K562 (cell line): ENCODE results near the gene CRLF1. TPM values are rescaled to one million over a fixed set of nuclear protein-coding genes. Genes with fewer than 3 reads are reported as not detected.
A peak's percentile ranks its signal among the peaks of the same experiment; 100 is the strongest.

ENCODE experiments used
- CBFA2T3 ChIP-seq: fragments of 450-650 bp; IDR thresholded peaks from 2 replicates; pipeline ENCODE4 v1.6.1; 2017
- CBX5 ChIP-seq: IDR thresholded peaks from 2 replicates; pipeline ENCODE4 v1.6.1; 2014; ENCODE audit warnings: low read depth, borderline replicate concordance
- E2F3 ChIP-seq: fragments of 250-450 bp; sonication (Bioruptor Pico); IDR thresholded peaks from 2 replicates; pipeline ENCODE4 v1.4.0; 2020; ENCODE audit warnings: mild to moderate bottlenecking
- E2F8 ChIP-seq: fragments of 450-650 bp; IDR thresholded peaks from 2 replicates; pipeline ENCODE4 v1.7.1; 2018; ENCODE audit warnings: mild to moderate bottlenecking, low read depth; ENCODE audit not compliant: partially characterized antibody
- HCFC1 ChIP-seq: IDR thresholded peaks from 2 replicates; pipeline ENCODE4 v1.6.1; 2012; ENCODE audit warnings: low read depth, low read length, improper control_type of control experiment
- HMBOX1 ChIP-seq: sonication (generic); IDR thresholded peaks from 2 replicates; pipeline ENCODE4 v1.6.1; 2016
- JUND ChIP-seq, 2 experiments: IDR thresholded peaks; 2 replicates in 1 of 2; 3 replicates in 1 of 2; pipeline ENCODE4 v1.6.1; 2011; ENCODE audit warnings: borderline replicate concordance in 2 of 2, low read depth in 2 of 2, low read length in 2 of 2, improper control_type of control experiment in 1 of 2, missing biosample characterization in 1 of 2, missing genetic modification characterization in 1 of 2, missing genetic modification reagents in 1 of 2
- KDM2B ChIP-seq: fragments of 250-450 bp; sonication (Bioruptor Pico); IDR thresholded peaks from 2 replicates; pipeline ENCODE4 v1.8.0; 2021; ENCODE audit warnings: mild to moderate bottlenecking, moderate library complexity
- MXD1 ChIP-seq: fragments of 250-450 bp; sonication (Bioruptor Pico); IDR thresholded peaks from 2 replicates; pipeline ENCODE4 v1.8.0; 2021; ENCODE audit warnings: borderline replicate concordance, mild to moderate bottlenecking, moderate library complexity; ENCODE audit not compliant: poor library complexity, severe bottlenecking
- RB1 ChIP-seq: fragments of 450-650 bp; IDR thresholded peaks from 2 replicates; pipeline ENCODE4 v1.6.1; 2017; ENCODE audit warnings: low read depth, mild to moderate bottlenecking
- RBM25 ChIP-seq: fragments of 200-400 bp; formaldehyde crosslinking; IDR thresholded peaks from 2 replicates; pipeline ENCODE4 v1.6.1; 2018; ENCODE audit warnings: low read length, low read depth, moderate library complexity; ENCODE audit not compliant: severe bottlenecking
- SNIP1 ChIP-seq: fragments of 450-650 bp; IDR thresholded peaks from 2 replicates; pipeline ENCODE4 v1.7.1; 2017; ENCODE audit warnings: low read depth, mild to moderate bottlenecking
- SREBF1 ChIP-seq: fragments of 150-350 bp; IDR thresholded peaks from 2 replicates; pipeline ENCODE4 v1.6.1; 2014; ENCODE audit warnings: antibody characterized with exemption, low read depth, low read length, borderline replicate concordance
- STAT5B ChIP-seq: fragments of 250-450 bp; sonication (Bioruptor Pico); IDR thresholded peaks from 2 replicates; pipeline ENCODE4 v1.8.0; 2021; ENCODE audit warnings: mild to moderate bottlenecking, inconsistent platforms
- TAF1 ChIP-seq: IDR thresholded peaks from 2 replicates; pipeline ENCODE4 v1.6.1; 2011; ENCODE audit warnings: mild to moderate bottlenecking, low read length, moderate library complexity; ENCODE audit not compliant: insufficient read depth, control insufficient read depth, severe bottlenecking; ENCODE audit errors: extremely low read depth
- ZNF133 ChIP-seq: fragments of 250-450 bp; sonication (Bioruptor Pico); IDR thresholded peaks from 2 replicates; pipeline ENCODE4 v1.4.0; 2020; ENCODE audit warnings: mild to moderate bottlenecking
- ZNF232 ChIP-seq: sonication (generic); formaldehyde crosslinking; IDR thresholded peaks from 2 replicates; pipeline ENCODE4 v1.8.0; 2022; ENCODE audit warnings: mild to moderate bottlenecking, missing genetic modification reagents
- ZNF263 ChIP-seq: sonication (generic); formaldehyde crosslinking; IDR thresholded peaks from 2 replicates; pipeline ENCODE4 v1.8.0; 2022; ENCODE audit warnings: mild to moderate bottlenecking, missing genetic modification reagents, borderline replicate concordance
- ZNF512 ChIP-seq: IDR thresholded peaks from 2 replicates; pipeline ENCODE4 v1.6.1; 2016; ENCODE audit warnings: missing genetic modification characterization, missing compliant biosample characterization
- ZNF740 ChIP-seq, 3 experiments: fragments of 200-800 bp in 1 of 3; sonication (Bioruptor generic) in 1 of 3; sonication (generic) in 1 of 3; formaldehyde crosslinking in 1 of 3; IDR thresholded peaks; 2 replicates each; pipeline versions ENCODE4 v1.6.1 to v1.8.0; 2016 to 2022; ENCODE audit warnings: mild to moderate bottlenecking in 2 of 3, missing compliant biosample characterization in 2 of 3, missing genetic modification characterization in 2 of 3, missing genetic modification reagents in 1 of 3
- polyA plus RNA-seq, 8 experiments: library from polyadenylated mRNA; depleted of rRNA in 4 of 8; stranded (reverse) in 5 of 8; unstranded in 3 of 8; fragments of >200 nt; fragmentation: Nextera tagmentation in 2 of 8; fragmentation: Illumina TruSeq in 1 of 8; extraction: Ambion mirVana in 2 of 8; extraction: Trizol in 1 of 8; gene quantifications; 2 replicates each; pipeline versions ENCODE4 v1.2.1 to v1.2.3, GENCODE V29; 2011 to 2014; ENCODE audit warnings: inconsistent platforms in 1 of 8, missing spikeins in 1 of 8
- total RNA-seq, 7 experiments: library from RNA; depleted of rRNA in 6 of 7; stranded (reverse); fragments of >200 nt in 6 of 7; fragmentation: Illumina TruSeq in 2 of 7; extraction: Trizol in 2 of 7; gene quantifications; 2 replicates each; pipeline versions ENCODE4 v1.2.1 to v1.2.3, GENCODE V29; 2011 to 2021; ENCODE audit warnings: low replicate concordance in 1 of 7

The CRLF1 gene
- total and polyA plus RNA-seq, 9 of the 15 experiments (the other 6 are each of a cell fraction or from before 2014, with no cell fraction given): 0.85 to 3.6 (median 1.7) TPM

DNA sequence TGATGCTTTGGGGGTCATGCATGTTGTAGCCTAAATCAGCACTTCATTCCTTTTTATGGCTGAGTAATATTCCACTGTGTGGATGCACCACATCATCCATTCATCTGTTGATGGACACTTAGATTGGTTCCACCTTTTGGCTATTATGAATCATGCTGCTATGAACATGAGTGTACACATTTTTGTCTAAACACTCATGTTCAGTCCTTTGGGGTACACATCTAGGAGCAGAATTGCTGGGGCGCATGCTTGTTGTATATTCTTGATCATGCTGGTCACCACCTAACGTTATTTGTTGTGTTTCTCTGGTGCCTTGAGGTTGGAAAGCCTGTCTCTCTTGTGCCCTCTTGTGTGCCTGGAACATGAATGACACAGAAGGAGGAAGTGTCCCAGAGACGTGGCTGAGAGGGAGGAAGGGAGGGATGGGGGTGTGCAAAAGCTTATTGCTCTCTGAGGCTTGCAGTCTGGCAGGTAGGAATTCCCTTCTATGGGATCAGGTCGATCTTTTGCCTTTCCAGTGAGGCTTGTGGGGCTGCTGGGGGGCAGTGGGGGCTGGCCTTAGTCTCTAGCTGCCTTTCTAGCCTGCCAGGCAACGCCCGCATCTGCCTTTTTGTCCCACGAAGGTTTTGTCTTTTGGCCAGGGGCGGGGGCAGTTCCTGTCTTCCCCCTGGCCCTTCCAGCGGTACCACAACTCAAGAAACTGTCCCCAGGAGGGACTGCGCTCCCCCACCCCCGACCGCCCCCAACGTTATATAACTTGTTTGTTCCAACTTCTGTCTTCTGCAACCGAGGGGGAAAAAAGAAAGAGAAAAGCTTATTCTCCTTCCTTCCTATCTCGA, 37.8 kb upstream of the CRLF1 start (continued):
- TF ChIP-seq RBM25 (peak; percentile 34), CBFA2T3 (no peak), ZNF512 (no peak), ZNF740 (CRISPR knock-in tag; IDR thresholded peaks at IDR 0.05) (peak; percentile 74), ZNF740 (tag; IDR thresholded peaks at IDR 0.05) (no peak), E2F3 (CRISPR knock-in tag) (no peak), MXD1 (no peak), JUND (IDR thresholded peaks at IDR 0.05; ENCODE audit: borderline replicate concordance, low read depth, low read length) (no peak), JUND (tag; IDR thresholded peaks at IDR 0.05; ENCODE audit: borderline replicate concordance, low read depth, low read length) (no peak), STAT5B (no peak), SREBF1 (no peak), KDM2B (CRISPR knock-in tag) (no peak), ZNF133 (CRISPR knock-in tag) (no peak), CBX5 (no peak), TAF1 (no peak), ZNF232 (CRISPR knock-in tag) (no peak), HMBOX1 (no peak), RB1 (no peak), ZNF263 (CRISPR knock-in tag) (0 out of 2 replicates have a peak, but pooled peaks have one; percentile 36), E2F8 (no peak), SNIP1 (no peak), HCFC1 (no peak)
